GM18505 (cell line): ENCODE measurements around the gene FAM3C.

ENCODE experiments used
- ATAC-seq: cut with Tn5 transposase; IDR thresholded peaks from one replicate; pipeline ENCODE4 v1.9.1; 2021; ENCODE audit not compliant: unreplicated experiment
- POLR2A ChIP-seq: IDR thresholded peaks from 4 replicates; pipeline ENCODE4 v1.6.1; 2011; ENCODE audit warnings: borderline replicate concordance; ENCODE audit not compliant: insufficient read depth, insufficient read length; ENCODE audit errors: extremely low read depth

FAM3C gene

DNA sequence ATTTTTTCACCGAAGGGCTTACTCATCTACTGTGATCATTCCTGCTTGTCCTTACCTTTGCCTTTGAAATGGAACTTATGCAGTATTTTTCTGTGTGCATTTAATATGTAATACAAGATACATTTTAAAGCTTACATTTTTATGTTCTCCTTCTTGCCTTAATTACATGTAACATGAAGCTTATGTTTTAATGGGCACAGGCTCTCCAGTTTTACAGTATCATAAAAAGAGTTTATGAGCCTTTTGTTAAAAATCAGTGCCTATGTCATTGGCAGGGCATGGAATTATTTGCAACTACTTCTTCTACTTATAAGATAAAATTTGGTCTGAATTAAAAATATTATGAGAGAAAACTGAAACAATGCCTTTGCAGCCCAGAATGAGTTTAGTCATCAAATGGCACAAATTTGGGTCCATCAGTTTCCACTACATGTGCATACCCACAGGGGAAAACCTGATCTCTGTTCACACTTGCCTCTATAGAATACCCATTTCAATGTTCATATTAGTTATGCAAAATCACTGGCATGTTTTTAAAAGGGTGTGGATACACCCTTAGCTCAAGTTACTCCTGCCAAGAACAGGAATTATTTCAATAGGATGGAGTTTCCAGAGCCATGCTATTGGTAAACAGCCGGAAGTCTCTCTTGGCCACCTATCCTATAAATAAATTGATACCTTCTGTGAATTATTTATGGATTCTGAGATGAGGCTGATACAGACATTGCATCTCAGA is 95.3 kb downstream of the FAM3C start:
- no peak for ATAC-seq
- TF ChIP-seq POLR2A, result no peak
